ENCODE data around the gene RAB33B.

RAB33B gene

DNA sequence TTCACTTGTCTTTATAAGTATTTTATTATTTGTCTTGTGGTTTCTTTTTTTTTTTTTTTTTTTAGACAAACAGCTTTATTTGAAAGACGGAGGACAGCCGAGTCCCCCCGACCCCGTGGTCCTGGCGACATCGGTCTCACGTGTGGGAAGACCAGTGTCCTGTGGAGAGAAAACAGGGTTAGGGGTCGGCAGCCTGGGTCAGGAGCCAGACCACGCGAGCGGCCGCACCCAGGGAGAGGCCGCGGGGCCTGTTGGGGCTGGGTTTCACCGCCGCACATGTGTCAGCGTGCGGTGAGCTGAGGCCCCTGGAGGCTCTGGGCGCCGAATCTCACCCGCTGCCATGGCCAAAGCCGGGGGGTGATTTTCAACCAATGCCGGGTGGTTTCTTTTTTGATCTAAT is 17.8 kb upstream of the RAB33B start:
- H2AFZ ChIP-seq (ENCODE audit: low read length), result no peak overlapping the region

DNA sequence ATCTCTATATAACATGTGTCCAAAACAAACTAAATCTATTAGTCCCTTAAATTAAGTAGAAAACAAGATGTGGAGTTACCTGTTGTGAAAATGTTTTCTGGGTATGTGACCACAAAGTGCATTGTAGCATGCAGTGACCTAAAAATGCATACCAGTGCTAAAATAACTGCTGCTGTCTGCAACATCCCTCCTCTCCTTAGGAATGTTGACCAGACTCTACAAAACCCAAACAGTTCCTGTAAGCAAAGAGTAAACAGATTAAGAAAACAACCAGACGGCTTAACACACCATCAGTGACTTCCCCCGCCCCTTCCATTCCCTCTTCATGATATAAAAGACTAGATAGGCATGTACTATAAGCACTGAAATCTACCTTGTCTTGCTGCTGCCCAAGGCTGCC is 15.8 kb upstream of the RAB33B start:
- no peaks in the 10 kb centered on the region for H3F3A ChIP-seq (ENCODE audit: insufficient read depth, low read length)
- no peak for TF ChIP-seq EZH2 (IDR thresholded peaks at IDR 0.05; ENCODE audit: borderline replicate concordance, low read length)
- TF ChIP-seq, protein P1, sequence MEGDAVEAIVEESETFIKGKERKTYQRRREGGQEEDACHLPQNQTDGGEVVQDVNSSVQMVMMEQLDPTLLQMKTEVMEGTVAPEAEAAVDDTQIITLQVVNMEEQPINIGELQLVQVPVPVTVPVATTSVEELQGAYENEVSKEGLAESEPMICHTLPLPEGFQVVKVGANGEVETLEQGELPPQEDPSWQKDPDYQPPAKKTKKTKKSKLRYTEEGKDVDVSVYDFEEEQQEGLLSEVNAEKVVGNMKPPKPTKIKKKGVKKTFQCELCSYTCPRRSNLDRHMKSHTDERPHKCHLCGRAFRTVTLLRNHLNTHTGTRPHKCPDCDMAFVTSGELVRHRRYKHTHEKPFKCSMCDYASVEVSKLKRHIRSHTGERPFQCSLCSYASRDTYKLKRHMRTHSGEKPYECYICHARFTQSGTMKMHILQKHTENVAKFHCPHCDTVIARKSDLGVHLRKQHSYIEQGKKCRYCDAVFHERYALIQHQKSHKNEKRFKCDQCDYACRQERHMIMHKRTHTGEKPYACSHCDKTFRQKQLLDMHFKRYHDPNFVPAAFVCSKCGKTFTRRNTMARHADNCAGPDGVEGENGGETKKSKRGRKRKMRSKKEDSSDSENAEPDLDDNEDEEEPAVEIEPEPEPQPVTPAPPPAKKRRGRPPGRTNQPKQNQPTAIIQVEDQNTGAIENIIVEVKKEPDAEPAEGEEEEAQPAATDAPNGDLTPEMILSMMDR (IDR thresholded peaks at IDR 0.05; ENCODE audit: low read length), result no peak

More for the DNA sequence above, 17.8 kb upstream of the RAB33B start:
- peaks cover 20% of the 10 kb centered on the region; the same call in 1 of the 2 replicates for H3K9me3 ChIP-seq (ENCODE audit: low read length)
- H3K9ac ChIP-seq (ENCODE audit: low read length), result no peak overlapping the region
- H3K4me1 ChIP-seq (ENCODE audit: insufficient read depth, low read length, severe bottlenecking), result no peaks in the 10 kb centered on the region
- H3K36me3 ChIP-seq (ENCODE audit: insufficient read depth, low read length), result peaks cover 19% of the 10 kb centered on the region
- no peak overlapping the region for H3K4me2 ChIP-seq (ENCODE audit: low read length)
- TF ChIP-seq, protein P1 (IDR thresholded peaks at IDR 0.05; ENCODE audit: low read length), result no peak
- no peak for TF ChIP-seq EZH2 (IDR thresholded peaks at IDR 0.05; ENCODE audit: borderline replicate concordance, low read length)
- H4K20me1 ChIP-seq (ENCODE audit: insufficient read depth, low read length), result no peaks in the 10 kb centered on the region
- H3F3A ChIP-seq (ENCODE audit: insufficient read depth, low read length), result no peaks in the 10 kb centered on the region
- no peak overlapping the region for H3K27ac ChIP-seq (ENCODE audit: low read depth, low read length, poor library complexity, severe bottlenecking)
- H3K9me2 ChIP-seq (ENCODE audit: low read depth, low read length), result no peaks in the 10 kb centered on the region
- no peaks in the 10 kb centered on the region for H3K27me3 ChIP-seq (ENCODE audit: insufficient read depth, low read length)
- no peak overlapping the region for H3K4me3 ChIP-seq (ENCODE audit: low read depth, low read length, poor library complexity, severe bottlenecking)
- no peaks in the 10 kb centered on the region for H3K79me2 ChIP-seq (ENCODE audit: insufficient read depth, low read length)

GRCh38 chr4:139441029-139441428 is 12.9 kb upstream of the RAB33B start:
- no peaks in the 10 kb centered on the region for H3K9me2 ChIP-seq (ENCODE audit: low read depth, low read length)
- no peak overlapping the region for H3K4me2 ChIP-seq (ENCODE audit: low read length)
- H3K4me1 ChIP-seq (ENCODE audit: insufficient read depth, low read length, severe bottlenecking), result no peaks in the 10 kb centered on the region
- no peaks in the 10 kb centered on the region for H3K79me2 ChIP-seq (ENCODE audit: insufficient read depth, low read length)
- no peaks in the 10 kb centered on the region for H4K20me1 ChIP-seq (ENCODE audit: insufficient read depth, low read length)
- H3K27me3 ChIP-seq (ENCODE audit: insufficient read depth, low read length), result no peaks in the 10 kb centered on the region
- H3K4me3 ChIP-seq (ENCODE audit: low read depth, low read length, poor library complexity, severe bottlenecking), result no peak overlapping the region
- TF ChIP-seq EZH2 (IDR thresholded peaks at IDR 0.05; ENCODE audit: borderline replicate concordance, low read length), result no peak
- TF ChIP-seq, protein P1 (IDR thresholded peaks at IDR 0.05; ENCODE audit: low read length), result no peak
- no peak overlapping the region for H3K27ac ChIP-seq (ENCODE audit: low read depth, low read length, poor library complexity, severe bottlenecking)
- H3K36me3 ChIP-seq (ENCODE audit: insufficient read depth, low read length), result peaks cover 19% of the 10 kb centered on the region
- H2AFZ ChIP-seq (ENCODE audit: low read length), result no peak overlapping the region
- no peaks in the 10 kb centered on the region for H3F3A ChIP-seq (ENCODE audit: insufficient read depth, low read length)
- no peak overlapping the region for H3K9ac ChIP-seq (ENCODE audit: low read length)
- H3K9me3 ChIP-seq (ENCODE audit: low read length), result peaks cover 20% of the 10 kb centered on the region; the same call in 1 of the 2 replicates

More for the DNA sequence above, 15.8 kb upstream of the RAB33B start:
- no peaks in the 10 kb centered on the region for H4K20me1 ChIP-seq (ENCODE audit: insufficient read depth, low read length)
- peaks cover 19% of the 10 kb centered on the region for H3K36me3 ChIP-seq (ENCODE audit: insufficient read depth, low read length)
- H3K79me2 ChIP-seq (ENCODE audit: insufficient read depth, low read length), result no peaks in the 10 kb centered on the region
- no peaks in the 10 kb centered on the region for H3K4me1 ChIP-seq (ENCODE audit: insufficient read depth, low read length, severe bottlenecking)
- no peak overlapping the region for H2AFZ ChIP-seq (ENCODE audit: low read length)
- no peak overlapping the region for H3K4me3 ChIP-seq (ENCODE audit: low read depth, low read length, poor library complexity, severe bottlenecking)
- no peak overlapping the region for H3K4me2 ChIP-seq (ENCODE audit: low read length)
- H3K9me2 ChIP-seq (ENCODE audit: low read depth, low read length), result no peaks in the 10 kb centered on the region
- peaks cover 20% of the 10 kb centered on the region; the same call in 1 of the 2 replicates for H3K9me3 ChIP-seq (ENCODE audit: low read length)
- H3K9ac ChIP-seq (ENCODE audit: low read length), result no peak overlapping the region
- no peaks in the 10 kb centered on the region for H3K27me3 ChIP-seq (ENCODE audit: insufficient read depth, low read length)
- no peak overlapping the region for H3K27ac ChIP-seq (ENCODE audit: low read depth, low read length, poor library complexity, severe bottlenecking)

Data from OCI-LY1 (cell line).